Measurements from ENCODE around the gene DTX4. TPM values are rescaled to one million over a fixed set of nuclear protein-coding genes. Genes with fewer than 3 reads are reported as not detected.

Gene DTX4
- total RNA-seq, 1 experiment from 2014 or later: 7.6 TPM

GRCh38 chr11:59142530-59143507 is 29.1 kb upstream of the DTX4 start, which contains the start of gene FAM111A:
Gene FAM111A, plus strand, starts transcription at chr11:59142856. Its CDS starts 6,017 bp downstream, at chr11:59148873.
- H3K27ac ChIP-seq (ENCODE audit: low read depth, low read length): peak within 1 kb of the TSS; percentile 67
- peak within 1 kb of the TSS; percentile 83 for H2AFZ ChIP-seq (ENCODE audit: low read depth, low read length, poor library complexity, severe bottlenecking)
- peaks cover 9% of the 10 kb centered on the region; the same call in 1 of the 2 replicates for H3K79me2 ChIP-seq (ENCODE audit: insufficient read depth, low read length)
- H3K4me3 ChIP-seq (replicated peaks in 1 of 2; ENCODE audit: low read depth in 1 of 2, low read length in 2 of 2): peak within 1 kb of the TSS; percentile 51 to 79
- BruUV-seq (replicated peaks): no TSS peak
- no peaks in the 10 kb centered on the region for H4K20me1 ChIP-seq (ENCODE audit: insufficient read depth)
- no peaks in the 10 kb centered on the region for H3K9me2 ChIP-seq (ENCODE audit: insufficient read depth)
- RAD21 ChIA-PET (ENCODE audit: low non-redundant PET in 1 of 2, low total read pairs in 2 of 2, uncharacterized antibody in 2 of 2, unreplicated experiment in 2 of 2): interaction anchor here (1.0 to 1.2 kb wide), 2 partner anchors 15 to 16 kb away, joined by 3 to 5 read pairs; no protein-coding TSS in a partner anchor
- H3K4me1 ChIP-seq (ENCODE audit: control insufficient read depth in 1 of 2, insufficient read depth in 2 of 2, low read length in 2 of 2): peaks cover 15 to 34% of the 10 kb centered on the region in 2 experiments
- no peaks in the 10 kb centered on the region for H3K27me3 ChIP-seq (ENCODE audit: insufficient read depth, low read length)
- no peaks in the 10 kb centered on the region for H3K9me3 ChIP-seq (ENCODE audit: control insufficient read depth in 1 of 2, insufficient read depth in 1 of 2, low read depth in 1 of 2, low read length in 2 of 2)
- DNase-seq (ENCODE audit: low read depth, low spot score) (peak; percentile 83), ATAC-seq (peak; percentile 85)
- CTCF ChIA-PET: interaction anchor here (2.3 to 7.7 kb wide), 2 partner anchors 14 to 29 kb away, joined by 6 to 59 read pairs; partner anchors contain the start of gene DTX4
- intact Hi-C loops (cut with micrococcal nuclease): loop anchor here (5.0 to 10.0 kb wide), 2 partner anchors 218 to 566 kb away; partner anchors contain the start of genes LPXN and ZFP91
- H3K4me2 ChIP-seq (ENCODE audit: low read length): peak within 1 kb of the TSS; percentile 84
- H3K36me3 ChIP-seq (ENCODE audit: control insufficient read depth in 1 of 2, insufficient read depth in 2 of 2, low read length in 2 of 2): no peaks in the 10 kb centered on the region
- POLR2A ChIA-PET: interaction anchor here (1.0 kb wide), 1 partner anchor 46 kb away, joined by 3 read pairs; no protein-coding TSS in a partner anchor
- peak within 1 kb of the TSS; percentile 60 for H3K9ac ChIP-seq (ENCODE audit: low read length)
- no peak for TF ChIP-seq ZBTB33 (IDR thresholded peaks at IDR 0.05; ENCODE audit: extremely low read depth, insufficient replicate concordance, low read length)
- TF ChIP-seq EZH2phosphoT487 (IDR thresholded peaks at IDR 0.05; ENCODE audit: borderline replicate concordance): no peak
- TF ChIP-seq TCF7L2 (IDR thresholded peaks at IDR 0.05; ENCODE audit: borderline replicate concordance, extremely low read depth, insufficient read depth, insufficient read length): no peak
- peak; percentile 54; the same call in 1 of the 2 replicates for TF ChIP-seq SIN3A (IDR thresholded peaks at IDR 0.05; ENCODE audit: low read depth)
- no peak for TF ChIP-seq ZNF274 (IDR thresholded peaks at IDR 0.05; ENCODE audit: low read depth, low read length)
- peak; percentile 50 for TF ChIP-seq SP1 (IDR thresholded peaks at IDR 0.05; ENCODE audit: low read depth)
- TF ChIP-seq ATF3 (IDR thresholded peaks at IDR 0.05): no peak
- no peak for TF ChIP-seq CEBPB (IDR thresholded peaks at IDR 0.05; ENCODE audit: low read depth)
- TF ChIP-seq REST (IDR thresholded peaks at IDR 0.05; ENCODE audit: low read depth): no peak
- no peak for TF ChIP-seq ZFX (IDR thresholded peaks at IDR 0.05)
- TF ChIP-seq POLR2AphosphoS5 (IDR thresholded peaks at IDR 0.05; ENCODE audit: low read depth, low read length): peak; percentile 36
- TF ChIP-seq MAX (IDR thresholded peaks at IDR 0.05): peak; percentile 69
- no peak for TF ChIP-seq RAD21 (IDR thresholded peaks at IDR 0.05; ENCODE audit: low read depth)
- no peak for TF ChIP-seq EZH2 (IDR thresholded peaks at IDR 0.05)
- TF ChIP-seq ELF1 (IDR thresholded peaks at IDR 0.05; ENCODE audit: borderline replicate concordance, low read depth): no peak; the same call in 1 of the 2 replicates
- TF ChIP-seq EGR1 (IDR thresholded peaks at IDR 0.05; ENCODE audit: low read depth): peak; percentile 65
- no peak for TF ChIP-seq FOSL1 (IDR thresholded peaks at IDR 0.05; ENCODE audit: low read depth)
- no peak for TF ChIP-seq YY1 (IDR thresholded peaks at IDR 0.05; ENCODE audit: extremely low read depth, insufficient replicate concordance, low read depth, low read length)

Measured in HCT116 (cell line).